ENCODE results near the gene FOXN4.

DNA sequence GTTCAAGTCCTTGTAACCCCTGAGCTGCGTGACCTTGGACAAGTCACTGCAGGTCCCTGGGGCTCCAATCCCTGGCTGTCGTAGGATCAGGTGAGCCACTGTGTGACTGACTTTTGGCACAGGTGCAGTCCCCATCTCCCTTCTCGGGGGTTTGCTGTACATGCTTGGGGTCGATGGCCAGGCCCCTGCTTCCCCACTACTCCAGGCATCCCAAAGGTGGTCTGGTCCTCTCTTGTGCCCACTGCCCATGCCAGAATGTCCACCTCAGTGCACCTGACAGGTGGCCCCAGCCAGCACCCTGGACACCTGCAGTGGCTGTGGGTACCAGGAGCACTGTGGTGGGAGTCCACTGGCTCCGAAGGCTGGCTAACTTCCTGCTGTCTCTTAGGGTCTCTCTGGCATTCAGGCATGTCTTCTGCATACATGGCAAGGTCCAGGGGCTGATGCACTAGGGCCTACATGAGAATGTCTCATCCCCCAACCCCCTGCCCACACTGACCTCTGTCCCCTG is 14.7 kb downstream of the FOXN4 start:
- TF ChIP-seq, protein P1, sequence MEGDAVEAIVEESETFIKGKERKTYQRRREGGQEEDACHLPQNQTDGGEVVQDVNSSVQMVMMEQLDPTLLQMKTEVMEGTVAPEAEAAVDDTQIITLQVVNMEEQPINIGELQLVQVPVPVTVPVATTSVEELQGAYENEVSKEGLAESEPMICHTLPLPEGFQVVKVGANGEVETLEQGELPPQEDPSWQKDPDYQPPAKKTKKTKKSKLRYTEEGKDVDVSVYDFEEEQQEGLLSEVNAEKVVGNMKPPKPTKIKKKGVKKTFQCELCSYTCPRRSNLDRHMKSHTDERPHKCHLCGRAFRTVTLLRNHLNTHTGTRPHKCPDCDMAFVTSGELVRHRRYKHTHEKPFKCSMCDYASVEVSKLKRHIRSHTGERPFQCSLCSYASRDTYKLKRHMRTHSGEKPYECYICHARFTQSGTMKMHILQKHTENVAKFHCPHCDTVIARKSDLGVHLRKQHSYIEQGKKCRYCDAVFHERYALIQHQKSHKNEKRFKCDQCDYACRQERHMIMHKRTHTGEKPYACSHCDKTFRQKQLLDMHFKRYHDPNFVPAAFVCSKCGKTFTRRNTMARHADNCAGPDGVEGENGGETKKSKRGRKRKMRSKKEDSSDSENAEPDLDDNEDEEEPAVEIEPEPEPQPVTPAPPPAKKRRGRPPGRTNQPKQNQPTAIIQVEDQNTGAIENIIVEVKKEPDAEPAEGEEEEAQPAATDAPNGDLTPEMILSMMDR (IDR thresholded peaks at IDR 0.05; ENCODE audit: poor library complexity, severe bottlenecking) = no peak
- TF ChIP-seq EZH2 (IDR thresholded peaks at IDR 0.05; ENCODE audit: borderline replicate concordance, insufficient read depth, low read length, poor library complexity, severe bottlenecking) = no peak
- TF ChIP-seq POLR2AphosphoS5 (IDR thresholded peaks at IDR 0.05) = no peak
- TF ChIP-seq MXI1 (conservative IDR thresholded peaks at IDR 0.05; ENCODE audit: poor library complexity, severe bottlenecking) = no peak
- no peak for TF ChIP-seq RAD21 (conservative IDR thresholded peaks at IDR 0.05)
- TF ChIP-seq, protein P2, sequence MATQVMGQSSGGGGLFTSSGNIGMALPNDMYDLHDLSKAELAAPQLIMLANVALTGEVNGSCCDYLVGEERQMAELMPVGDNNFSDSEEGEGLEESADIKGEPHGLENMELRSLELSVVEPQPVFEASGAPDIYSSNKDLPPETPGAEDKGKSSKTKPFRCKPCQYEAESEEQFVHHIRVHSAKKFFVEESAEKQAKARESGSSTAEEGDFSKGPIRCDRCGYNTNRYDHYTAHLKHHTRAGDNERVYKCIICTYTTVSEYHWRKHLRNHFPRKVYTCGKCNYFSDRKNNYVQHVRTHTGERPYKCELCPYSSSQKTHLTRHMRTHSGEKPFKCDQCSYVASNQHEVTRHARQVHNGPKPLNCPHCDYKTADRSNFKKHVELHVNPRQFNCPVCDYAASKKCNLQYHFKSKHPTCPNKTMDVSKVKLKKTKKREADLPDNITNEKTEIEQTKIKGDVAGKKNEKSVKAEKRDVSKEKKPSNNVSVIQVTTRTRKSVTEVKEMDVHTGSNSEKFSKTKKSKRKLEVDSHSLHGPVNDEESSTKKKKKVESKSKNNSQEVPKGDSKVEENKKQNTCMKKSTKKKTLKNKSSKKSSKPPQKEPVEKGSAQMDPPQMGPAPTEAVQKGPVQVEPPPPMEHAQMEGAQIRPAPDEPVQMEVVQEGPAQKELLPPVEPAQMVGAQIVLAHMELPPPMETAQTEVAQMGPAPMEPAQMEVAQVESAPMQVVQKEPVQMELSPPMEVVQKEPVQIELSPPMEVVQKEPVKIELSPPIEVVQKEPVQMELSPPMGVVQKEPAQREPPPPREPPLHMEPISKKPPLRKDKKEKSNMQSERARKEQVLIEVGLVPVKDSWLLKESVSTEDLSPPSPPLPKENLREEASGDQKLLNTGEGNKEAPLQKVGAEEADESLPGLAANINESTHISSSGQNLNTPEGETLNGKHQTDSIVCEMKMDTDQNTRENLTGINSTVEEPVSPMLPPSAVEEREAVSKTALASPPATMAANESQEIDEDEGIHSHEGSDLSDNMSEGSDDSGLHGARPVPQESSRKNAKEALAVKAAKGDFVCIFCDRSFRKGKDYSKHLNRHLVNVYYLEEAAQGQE (IDR thresholded peaks at IDR 0.05; ENCODE audit: borderline replicate concordance) = no peak

All from neural cell (in vitro differentiated cells).